COLO829 (cell line): ENCODE data around the gene AQP12B.

Experiments used
- DNase-seq: peaks from one replicate; pipeline ENCODE4 v3.0.0; 2012; ENCODE audit warnings: low spot score

The AQP12B gene

GRCh38 chr2:240632306-240632721 is 50.4 kb downstream of the AQP12B start:
- DNase-seq: no peak

DNA sequence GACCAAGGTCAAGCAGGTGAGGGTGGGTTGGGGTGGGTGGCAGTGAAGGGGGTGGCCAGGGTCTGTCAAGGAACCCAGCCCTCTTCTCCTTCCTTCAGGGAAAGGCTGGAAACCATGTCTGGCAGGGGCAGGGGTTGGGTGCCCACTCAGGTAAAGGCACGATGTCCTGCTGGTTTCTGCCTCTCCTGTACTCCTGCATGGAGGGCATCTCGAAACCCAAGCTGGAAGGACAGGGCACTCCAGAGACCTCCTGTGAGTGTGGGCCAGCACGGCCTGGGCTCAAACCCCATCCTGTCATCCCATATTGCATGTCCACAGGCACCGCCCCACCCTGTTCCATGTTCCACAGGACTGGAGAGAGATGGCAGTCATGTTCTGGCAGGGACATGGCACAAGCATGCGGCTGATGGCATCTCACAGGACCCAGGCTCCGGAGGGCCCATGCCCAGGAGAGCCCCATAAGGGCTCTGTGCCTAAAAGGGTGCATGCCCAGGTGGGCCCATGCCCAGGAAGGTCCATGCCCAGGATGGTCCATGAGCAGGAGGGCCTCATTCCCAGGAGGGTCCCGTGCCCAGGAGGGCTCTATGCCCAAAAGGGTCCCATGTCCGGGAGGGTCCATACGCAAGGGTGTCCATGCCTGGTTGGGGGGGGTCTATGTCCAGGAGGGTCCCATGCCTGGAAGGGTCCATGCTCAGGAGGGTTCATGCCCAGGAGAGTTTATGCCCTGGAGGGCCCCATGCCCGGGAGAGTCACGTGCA is 51.0 kb downstream of the AQP12B start:
- no peak for DNase-seq

- DNase-seq: no peak
Measured at GRCh38 chr2:240630771-240631547, 51.7 kb downstream of the AQP12B start.

GRCh38 chr2:240629968-240630770 is 52.5 kb downstream of the AQP12B start:
- no peak for DNase-seq

GRCh38 chr2:240629619-240629967 is 53.1 kb downstream of the AQP12B start:
- no peak for DNase-seq

DNA sequence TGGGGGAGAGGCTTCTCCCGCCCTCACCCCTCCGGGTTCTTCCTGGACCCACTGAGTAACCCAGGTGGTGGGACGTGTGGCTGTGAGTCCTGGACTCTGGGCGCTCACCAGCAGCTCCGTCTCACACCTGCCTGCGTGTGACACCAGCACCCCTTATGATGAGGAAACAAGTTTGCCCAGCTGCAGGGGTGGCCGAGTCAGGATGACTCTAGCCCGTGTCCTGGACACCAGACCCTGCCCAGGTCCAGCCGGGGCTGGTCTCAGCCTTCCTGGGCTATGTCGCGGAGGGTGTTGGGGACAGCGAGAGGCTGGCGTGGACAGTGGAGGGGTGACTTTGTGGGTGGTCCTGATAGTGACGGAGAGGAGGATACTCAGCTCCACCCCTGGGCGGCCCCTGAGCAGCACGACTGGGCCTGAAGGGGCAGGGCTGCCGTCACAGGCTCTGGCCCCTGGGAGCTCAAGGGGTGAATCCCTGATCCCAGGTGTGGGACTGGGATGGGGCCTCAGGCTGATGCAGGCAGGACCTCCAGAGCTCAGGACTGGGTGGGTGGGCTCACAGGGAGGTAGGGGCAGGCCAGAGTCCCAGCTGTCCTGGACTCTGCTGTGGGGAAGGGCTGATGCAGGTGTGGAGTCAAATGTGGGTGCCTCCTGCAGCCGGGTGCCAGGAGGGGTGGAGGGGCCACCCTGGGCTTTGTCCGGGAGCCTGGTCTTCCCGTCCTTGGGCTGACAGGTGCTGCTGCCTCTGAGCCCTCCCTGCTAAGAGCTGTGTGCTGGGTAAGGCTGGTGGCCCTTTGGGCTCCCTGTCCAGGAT is 53.7 kb downstream of the AQP12B start:
- no peak for DNase-seq

DNA sequence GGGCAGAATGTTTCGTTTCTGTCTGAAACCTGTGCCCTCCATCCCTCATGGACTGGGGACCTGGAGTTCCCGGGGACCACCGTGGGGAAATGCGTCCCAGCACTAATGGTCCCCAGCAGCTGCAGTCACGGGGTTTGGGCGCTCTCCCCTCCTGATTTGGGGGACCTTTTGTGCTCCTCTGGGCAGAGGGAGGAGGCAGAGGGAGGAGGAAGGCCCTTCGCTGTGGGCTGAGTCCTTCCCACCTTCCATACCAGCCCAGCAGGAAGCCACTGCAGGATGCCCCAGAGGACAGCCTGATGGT is 54.2 kb downstream of the AQP12B start:
- DNase-seq: no peak

- no peak for DNase-seq
Measured at GRCh38 chr2:240627736-240628506, 54.8 kb downstream of the AQP12B start.

GRCh38 chr2:240626531-240627300 is 56.0 kb downstream of the AQP12B start:
- no peak for DNase-seq
